SIG-M5 (cell line): ENCODE results near the gene TMEM41B.
A peak's percentile ranks its signal among the peaks of the same experiment; 100 is the strongest.
"Not testable (repeated sequence)": the region's sequence is repeated elsewhere in the genome, so short reads cannot be mapped to it uniquely, and the experiment has no call there.

ENCODE experiments used
- DNase-seq: peaks from one replicate; lab custom pipeline; 2025; lab: John Stamatoyannopoulos, UW

The TMEM41B gene

GRCh38 chr11:9260838-9261146, 53.6 kb downstream of the TMEM41B start:
- not testable (repeated sequence) for DNase-seq

GRCh38 chr11:9259981-9260837, 54.2 kb downstream of the TMEM41B start:
- no peak for DNase-seq

DNA sequence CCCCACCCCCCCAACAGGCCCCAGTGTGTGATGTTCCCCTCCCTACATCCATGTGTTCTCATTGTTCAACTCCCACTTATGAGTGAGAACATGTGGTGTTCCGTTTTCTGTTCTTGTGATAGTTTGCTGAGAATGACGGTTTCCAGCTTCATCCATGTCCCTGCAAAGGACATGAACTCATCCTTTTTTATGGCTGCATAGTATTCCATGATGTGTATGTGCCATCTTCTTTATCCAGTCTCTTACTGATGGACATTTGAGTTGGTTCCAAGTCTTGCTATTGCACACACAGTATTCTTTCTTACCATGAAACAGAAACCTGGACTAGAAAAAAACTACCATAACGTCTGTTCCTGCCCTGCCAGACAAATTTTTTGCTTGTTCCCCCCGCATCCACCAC, 56.1 kb downstream of the TMEM41B start:
- not testable (repeated sequence) for DNase-seq

GRCh38 chr11:9254416-9254815, 60.0 kb downstream of the TMEM41B start:
- no peak for DNase-seq

DNA sequence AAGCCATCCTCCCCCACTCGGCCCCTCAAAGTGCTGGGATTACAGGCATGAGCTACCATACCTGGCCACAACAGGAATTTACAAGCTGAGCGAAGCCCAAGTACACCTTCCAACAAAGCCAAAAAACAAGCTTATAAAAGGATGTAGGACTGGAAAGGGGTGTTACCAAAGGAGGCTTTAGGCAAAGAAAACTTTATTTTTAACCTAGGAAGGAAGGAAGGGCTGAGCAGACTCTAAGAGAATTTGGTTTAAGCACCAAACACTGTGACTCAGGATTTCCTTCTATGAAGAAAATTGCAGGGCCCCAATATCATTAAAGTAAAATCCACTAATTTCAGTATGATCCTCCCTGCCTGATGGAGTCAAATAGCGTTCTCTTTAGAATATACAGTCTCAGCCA, 61.3 kb downstream of the TMEM41B start:
- DNase-seq, result no peak

DNA sequence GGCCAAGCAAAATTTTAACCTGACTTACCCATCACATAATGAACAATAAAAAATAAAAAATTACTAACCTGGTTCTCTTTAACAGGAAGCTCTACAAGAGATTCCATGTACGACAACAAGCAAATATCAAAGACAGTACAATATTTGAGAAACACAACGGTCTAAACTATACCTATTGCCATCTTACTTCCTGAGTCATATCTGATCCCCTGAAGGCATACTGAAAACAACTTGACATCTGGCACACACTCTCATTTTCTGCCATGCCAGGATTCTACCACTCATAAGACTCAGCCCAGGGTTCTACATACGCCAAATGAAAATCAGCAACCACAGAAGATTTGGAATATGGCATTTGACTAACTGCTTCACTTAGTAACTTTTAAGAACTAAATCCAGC, 63.1 kb downstream of the TMEM41B start:
- no peak for DNase-seq

GRCh38 chr11:9250139-9250582, 64.2 kb downstream of the TMEM41B start:
- DNase-seq, result no peak

- no peak for DNase-seq
Observed at GRCh38 chr11:9249252-9249651, 65.1 kb downstream of the TMEM41B start.

GRCh38 chr11:9247863-9248262, 66.5 kb downstream of the TMEM41B start:
- no peak for DNase-seq

DNA sequence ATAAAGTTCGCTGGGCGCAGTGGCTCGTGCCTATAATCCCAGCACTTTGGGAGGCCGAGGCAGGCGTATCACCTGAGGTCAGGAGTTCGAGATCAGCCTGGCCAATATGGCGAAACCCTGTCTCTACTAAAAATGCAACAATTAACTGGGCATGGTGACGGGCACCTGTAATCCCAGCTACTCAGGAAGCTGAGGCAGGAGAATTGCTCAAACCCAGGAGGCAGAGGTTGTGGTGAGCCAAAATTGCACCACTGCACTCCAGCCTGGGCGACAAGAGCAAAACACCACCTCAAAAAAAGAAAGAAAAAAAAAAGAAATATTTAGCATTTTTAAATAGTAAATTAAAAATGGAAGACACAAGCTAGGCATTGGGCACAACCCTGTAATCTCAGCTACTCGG, 78.2 kb downstream of the TMEM41B start:
- not testable (repeated sequence) for DNase-seq

- no peak for DNase-seq
Observed at GRCh38 chr11:9232482-9232881, 81.9 kb downstream of the TMEM41B start.

DNA sequence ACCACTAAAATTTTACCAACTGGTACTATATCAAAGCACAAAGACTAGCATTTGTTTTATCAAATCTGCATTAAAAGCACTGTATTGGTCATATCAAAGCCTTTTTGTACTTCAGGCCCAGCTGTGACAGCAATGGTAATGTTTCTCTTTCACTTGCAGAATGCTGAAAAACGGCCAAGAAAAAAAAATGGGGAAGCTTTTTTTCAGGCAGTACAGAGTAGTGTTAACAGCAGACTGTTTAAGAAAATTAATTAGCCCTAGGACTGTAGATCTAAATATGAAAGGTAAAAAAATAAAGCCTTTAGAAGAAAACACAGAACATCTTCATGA, 82.6 kb downstream of the TMEM41B start:
- DNase-seq, result peak; percentile 2
